ENCODE measurements around the gene GIGYF2.

Gene GIGYF2

GRCh38 chr2:232885264-232885961 lies 188.3 kb downstream of the GIGYF2 start:
- no peak overlapping the region for H2AK5ac ChIP-seq (ENCODE audit: low read length)
- H3K18ac ChIP-seq (ENCODE audit: low read length): no peak overlapping the region
- no peak overlapping the region for H2BK120ac ChIP-seq (ENCODE audit: low read depth, low read length)
- no peak overlapping the region for H2BK15ac ChIP-seq (replicated peaks; ENCODE audit: low read depth)
- no peak overlapping the region for H3K9ac ChIP-seq (ENCODE audit: low read length)
- H3K4me3 ChIP-seq (ENCODE audit: low read length): no peak overlapping the region
- no peak overlapping the region for H4K8ac ChIP-seq (ENCODE audit: low read depth, low read length)
- H3K79me1 ChIP-seq (ENCODE audit: low read length): no peaks in the 10 kb centered on the region
- H3K27me3 ChIP-seq (ENCODE audit: insufficient read depth, low read length, poor library complexity): no peaks in the 10 kb centered on the region
- no peak overlapping the region for H2BK5ac ChIP-seq (ENCODE audit: low read length)
- H3K56ac ChIP-seq (ENCODE audit: low read length): no peak overlapping the region
- no peak overlapping the region for H3K4ac ChIP-seq (ENCODE audit: low read depth, low read length)
- H3K36me3 ChIP-seq (ENCODE audit: control insufficient read depth, insufficient read depth, low read length): no peaks in the 10 kb centered on the region
- H3K4me2 ChIP-seq (ENCODE audit: low read length): no peak overlapping the region
- H3K27ac ChIP-seq (ENCODE audit: low read depth, low read length): no peak overlapping the region
- H3K79me2 ChIP-seq (ENCODE audit: control insufficient read depth, insufficient read depth, low read length): no peaks in the 10 kb centered on the region
- no peak overlapping the region for H3K23ac ChIP-seq (ENCODE audit: low read length)
- WGBS (ENCODE audit: extremely low coverage, insufficient coverage, low lambda C conversion rate): no CpG with 5 or more reads among the region's 25 CpGs
- no peak for DNase-seq
- H4K5ac ChIP-seq (ENCODE audit: low read length): no peak overlapping the region
- no peaks in the 10 kb centered on the region for H3K4me1 ChIP-seq (ENCODE audit: control insufficient read depth, low read depth, low read length)

DNA sequence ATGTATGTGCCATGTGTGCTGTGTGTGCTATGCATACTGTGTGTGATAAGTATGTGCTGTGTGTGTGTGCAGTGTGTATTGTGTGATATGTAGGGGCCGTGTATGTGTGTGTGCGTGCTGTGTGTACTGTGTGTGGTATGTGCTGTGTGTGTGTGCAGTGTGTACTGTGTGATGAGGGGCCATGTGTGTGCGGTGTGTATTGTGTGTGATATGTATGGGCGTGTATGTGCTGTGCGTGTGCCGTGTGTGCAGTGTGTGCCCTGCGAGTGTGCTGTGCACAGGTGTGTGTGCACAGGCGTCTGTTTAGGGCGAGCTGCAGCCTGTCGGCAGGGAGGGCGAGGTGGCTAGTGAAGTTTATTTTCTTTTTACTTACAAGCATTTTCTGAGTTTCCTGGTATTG lies 189.0 kb downstream of the GIGYF2 start:
- H3K23ac ChIP-seq (ENCODE audit: low read length): no peak overlapping the region
- DNase-seq: no peak
- no peak overlapping the region for H3K4me2 ChIP-seq (ENCODE audit: low read length)
- no peak overlapping the region for H3K9ac ChIP-seq (ENCODE audit: low read length)
- no peak overlapping the region for H2BK5ac ChIP-seq (ENCODE audit: low read length)
- H3K4ac ChIP-seq (ENCODE audit: low read depth, low read length): no peak overlapping the region
- no peaks in the 10 kb centered on the region for H3K36me3 ChIP-seq (ENCODE audit: control insufficient read depth, insufficient read depth, low read length)
- no peak overlapping the region for H2BK120ac ChIP-seq (ENCODE audit: low read depth, low read length)
- no peaks in the 10 kb centered on the region for H3K4me1 ChIP-seq (ENCODE audit: control insufficient read depth, low read depth, low read length)
- H4K8ac ChIP-seq (ENCODE audit: low read depth, low read length): no peak overlapping the region
- no peak overlapping the region for H3K4me3 ChIP-seq (ENCODE audit: low read length)
- no CpG with 5 or more reads among the region's 11 CpGs for WGBS (ENCODE audit: extremely low coverage, insufficient coverage, low lambda C conversion rate)
- H3K18ac ChIP-seq (ENCODE audit: low read length): no peak overlapping the region
- no peak overlapping the region for H2AK5ac ChIP-seq (ENCODE audit: low read length)
- H3K56ac ChIP-seq (ENCODE audit: low read length): no peak overlapping the region
- H3K27me3 ChIP-seq (ENCODE audit: insufficient read depth, low read length, poor library complexity): no peaks in the 10 kb centered on the region
- H3K79me1 ChIP-seq (ENCODE audit: low read length): no peaks in the 10 kb centered on the region
- no peak overlapping the region for H3K27ac ChIP-seq (ENCODE audit: low read depth, low read length)
- H2BK15ac ChIP-seq (replicated peaks; ENCODE audit: low read depth): no peak overlapping the region
- H3K79me2 ChIP-seq (ENCODE audit: control insufficient read depth, insufficient read depth, low read length): no peaks in the 10 kb centered on the region
- H4K5ac ChIP-seq (ENCODE audit: low read length): no peak overlapping the region

DNA sequence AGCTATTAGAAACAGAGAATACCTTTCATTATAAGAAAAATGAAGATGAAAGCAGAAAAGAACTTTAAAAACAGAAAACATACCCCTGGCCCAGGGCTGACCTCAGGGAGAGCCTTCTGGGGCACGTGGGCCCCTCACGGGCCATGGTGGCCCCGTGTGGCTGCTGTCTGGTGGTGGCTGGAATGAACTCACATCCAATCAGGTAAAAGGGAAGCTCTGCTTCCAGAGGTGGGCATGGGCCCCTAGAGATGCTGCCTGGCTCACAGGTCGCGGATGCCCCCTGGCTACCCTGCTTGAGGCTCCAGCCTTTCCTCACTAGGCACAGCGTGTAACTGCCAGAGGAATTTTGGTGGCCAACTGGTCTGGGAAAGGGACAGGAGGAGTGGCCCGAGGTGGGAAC lies 189.5 kb downstream of the GIGYF2 start:
- no peak overlapping the region for H2AK5ac ChIP-seq (ENCODE audit: low read length)
- WGBS (ENCODE audit: extremely low coverage, insufficient coverage, low lambda C conversion rate): no CpG with 5 or more reads among the region's 7 CpGs
- H3K79me1 ChIP-seq (ENCODE audit: low read length): no peaks in the 10 kb centered on the region
- H3K27me3 ChIP-seq (ENCODE audit: insufficient read depth, low read length, poor library complexity): no peaks in the 10 kb centered on the region
- no peak overlapping the region for H3K56ac ChIP-seq (ENCODE audit: low read length)
- no peak overlapping the region for H4K8ac ChIP-seq (ENCODE audit: low read depth, low read length)
- no peak overlapping the region for H2BK15ac ChIP-seq (replicated peaks; ENCODE audit: low read depth)
- no peak overlapping the region for H2BK5ac ChIP-seq (ENCODE audit: low read length)
- H3K4me3 ChIP-seq (ENCODE audit: low read length): no peak overlapping the region
- H3K4me2 ChIP-seq (ENCODE audit: low read length): no peak overlapping the region
- no peak overlapping the region for H3K4ac ChIP-seq (ENCODE audit: low read depth, low read length)
- no peak overlapping the region for H2BK120ac ChIP-seq (ENCODE audit: low read depth, low read length)
- H3K36me3 ChIP-seq (ENCODE audit: control insufficient read depth, insufficient read depth, low read length): no peaks in the 10 kb centered on the region
- H3K9ac ChIP-seq (ENCODE audit: low read length): no peak overlapping the region
- no peak overlapping the region for H4K5ac ChIP-seq (ENCODE audit: low read length)
- H3K18ac ChIP-seq (ENCODE audit: low read length): no peak overlapping the region
- H3K27ac ChIP-seq (ENCODE audit: low read depth, low read length): no peak overlapping the region
- DNase-seq: no peak
- H3K23ac ChIP-seq (ENCODE audit: low read length): no peak overlapping the region
- H3K79me2 ChIP-seq (ENCODE audit: control insufficient read depth, insufficient read depth, low read length): no peaks in the 10 kb centered on the region
- no peaks in the 10 kb centered on the region for H3K4me1 ChIP-seq (ENCODE audit: control insufficient read depth, low read depth, low read length)

DNA sequence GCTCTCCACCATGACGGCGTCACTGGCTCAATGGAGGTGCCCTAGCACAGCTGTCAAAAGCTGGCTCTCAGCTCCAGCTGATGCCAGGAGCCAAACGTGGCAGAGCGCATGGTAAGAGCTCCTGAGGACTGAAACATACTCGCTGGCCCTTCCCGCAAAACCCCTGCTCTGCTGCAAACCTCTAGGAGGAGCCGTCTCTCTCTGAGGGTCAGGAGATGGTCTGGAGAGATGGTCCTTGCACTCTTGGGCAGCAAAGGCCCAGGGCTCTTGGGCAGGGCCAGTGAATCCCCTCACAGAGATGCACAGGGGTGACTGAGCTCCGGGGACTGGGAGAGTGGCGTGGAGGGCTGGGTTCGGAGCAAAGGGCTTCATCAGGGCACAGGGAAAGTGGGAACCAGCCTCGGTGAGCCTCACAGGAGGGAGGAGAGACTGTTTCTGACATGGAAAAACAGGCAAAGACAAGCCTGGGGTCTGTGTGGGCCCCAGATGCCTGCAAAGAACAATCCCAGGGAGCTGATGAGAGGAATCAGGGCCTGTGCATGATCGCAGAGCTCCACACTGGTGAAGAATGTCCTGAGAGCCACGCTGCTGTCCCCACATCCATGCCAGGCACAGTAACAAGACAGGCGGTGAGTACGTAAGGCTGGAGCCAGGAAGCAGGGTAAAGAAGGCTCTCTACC lies 190.2 kb downstream of the GIGYF2 start:
- H3K23ac ChIP-seq (ENCODE audit: low read length): no peak overlapping the region
- no peak overlapping the region for H3K27ac ChIP-seq (ENCODE audit: low read depth, low read length)
- H3K4me2 ChIP-seq (ENCODE audit: low read length): no peak overlapping the region
- H3K4me3 ChIP-seq (ENCODE audit: low read length): no peak overlapping the region
- H3K79me1 ChIP-seq (ENCODE audit: low read length): no peaks in the 10 kb centered on the region
- no peak overlapping the region for H3K56ac ChIP-seq (ENCODE audit: low read length)
- no peaks in the 10 kb centered on the region for H3K4me1 ChIP-seq (ENCODE audit: control insufficient read depth, low read depth, low read length)
- no peak overlapping the region for H2AK5ac ChIP-seq (ENCODE audit: low read length)
- H4K5ac ChIP-seq (ENCODE audit: low read length): no peak overlapping the region
- no peak overlapping the region for H3K9ac ChIP-seq (ENCODE audit: low read length)
- H2BK15ac ChIP-seq (replicated peaks; ENCODE audit: low read depth): no peak overlapping the region
- no peaks in the 10 kb centered on the region for H3K79me2 ChIP-seq (ENCODE audit: control insufficient read depth, insufficient read depth, low read length)
- H3K36me3 ChIP-seq (ENCODE audit: control insufficient read depth, insufficient read depth, low read length): no peaks in the 10 kb centered on the region
- DNase-seq: peak; percentile 55
- H2BK5ac ChIP-seq (ENCODE audit: low read length): no peak overlapping the region
- no peak overlapping the region for H2BK120ac ChIP-seq (ENCODE audit: low read depth, low read length)
- H3K27me3 ChIP-seq (ENCODE audit: insufficient read depth, low read length, poor library complexity): no peaks in the 10 kb centered on the region
- H3K4ac ChIP-seq (ENCODE audit: low read depth, low read length): no peak overlapping the region
- no CpG with 5 or more reads among the region's 15 CpGs for WGBS (ENCODE audit: extremely low coverage, insufficient coverage, low lambda C conversion rate)
- no peak overlapping the region for H4K8ac ChIP-seq (ENCODE audit: low read depth, low read length)
- no peak overlapping the region for H3K18ac ChIP-seq (ENCODE audit: low read length)

DNA sequence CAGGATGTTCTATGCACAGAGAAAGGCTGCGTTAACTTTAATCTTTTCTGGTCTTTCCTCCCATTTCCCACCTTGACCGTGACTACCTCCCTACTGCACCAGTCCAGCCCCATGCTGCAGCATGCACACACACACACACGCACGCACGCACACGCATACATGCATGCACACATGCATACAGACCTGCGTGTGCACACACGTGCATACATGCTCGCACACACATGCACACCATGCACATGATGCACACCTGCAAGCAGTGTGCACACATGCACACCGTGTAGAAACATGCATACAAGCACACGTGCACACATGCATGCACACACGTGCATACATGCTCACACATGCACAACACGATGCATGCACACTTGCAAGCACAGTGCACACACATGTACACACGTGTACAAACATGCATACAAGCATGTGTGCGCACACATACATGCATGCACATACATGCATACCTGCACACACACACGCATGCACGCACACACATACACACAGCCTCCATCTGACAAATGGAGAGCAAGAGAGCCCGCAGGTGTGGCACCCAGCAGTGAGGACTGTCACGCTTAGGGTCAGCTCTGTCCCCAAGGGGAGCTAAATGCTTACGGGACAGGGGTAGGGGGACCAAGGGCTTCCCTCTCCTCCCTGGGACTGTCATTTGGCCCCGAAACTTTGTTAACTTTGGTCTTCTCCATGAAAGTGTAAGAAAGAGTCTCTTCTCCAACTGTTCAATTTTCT lies 191.1 kb downstream of the GIGYF2 start:
- Histone ChIP-seq H2BK15ac (replicated peaks; ENCODE audit: low read depth) (no peak overlapping the region), H3K4ac (ENCODE audit: low read depth, low read length) (no peak overlapping the region), H3K79me1 (ENCODE audit: low read length) (no peaks in the 10 kb centered on the region), H4K8ac (ENCODE audit: low read depth, low read length) (no peak overlapping the region), H3K4me2 (ENCODE audit: low read length) (no peak overlapping the region), H3K18ac (ENCODE audit: low read length) (no peak overlapping the region), H3K36me3 (ENCODE audit: control insufficient read depth, insufficient read depth, low read length) (no peaks in the 10 kb centered on the region), H3K27me3 (ENCODE audit: insufficient read depth, low read length, poor library complexity) (no peaks in the 10 kb centered on the region), H2BK120ac (ENCODE audit: low read depth, low read length) (no peak overlapping the region), H3K56ac (ENCODE audit: low read length) (no peak overlapping the region), H2BK5ac (ENCODE audit: low read length) (no peak overlapping the region), H3K79me2 (ENCODE audit: control insufficient read depth, insufficient read depth, low read length) (no peaks in the 10 kb centered on the region), H3K9ac (ENCODE audit: low read length) (no peak overlapping the region), H4K5ac (ENCODE audit: low read length) (no peak overlapping the region), H3K23ac (ENCODE audit: low read length) (no peak overlapping the region), H2AK5ac (ENCODE audit: low read length) (no peak overlapping the region), H3K27ac (ENCODE audit: low read depth, low read length) (no peak overlapping the region), H3K4me1 (ENCODE audit: control insufficient read depth, low read depth, low read length) (no peaks in the 10 kb centered on the region), H3K4me3 (ENCODE audit: low read length) (no peak overlapping the region)
- WGBS (ENCODE audit: extremely low coverage, insufficient coverage, low lambda C conversion rate): no CpG with 5 or more reads among the region's 21 CpGs
- DNase-seq: no peak
